CD14-positive monocyte (primary cell): Measurements from ENCODE around the gene ABI3. TPM values are rescaled to one million over a fixed set of nuclear protein-coding genes. Genes with fewer than 3 reads are reported as not detected.

Source experiments
- DNase-seq, 3 donors: peaks; one replicate each; pipeline ENCODE4 v3.0.0-alpha.2; 2011 to 2022
- H2AFZ ChIP-seq: 2 replicates; pipeline ENCODE4 v1.6.0; 2012; ENCODE audit warnings: mild to moderate bottlenecking, low read depth, low read length, inconsistent platforms; ENCODE audit not compliant: insufficient read depth, poor library complexity, severe bottlenecking
- H3K27ac ChIP-seq, 2 donors: 1 replicate in 1 of 2; 2 replicates in 1 of 2; pipeline ENCODE4 v1.5.1; 2012 to 2013; ENCODE audit warnings: low read length in 2 of 2, control low read depth in 1 of 2, inconsistent platforms in 1 of 2, low read depth in 1 of 2, mild to moderate bottlenecking in 1 of 2
- H3K27me3 ChIP-seq, 2 donors: one replicate each; pipeline versions ENCODE4 v1.6.0 to v1.6.1; 2011 to 2013; ENCODE audit warnings: low read length in 2 of 2; ENCODE audit not compliant: control insufficient read depth in 2 of 2, insufficient read depth in 2 of 2
- H3K36me3 ChIP-seq, 2 donors: replicated peaks in 1 of 2; 1 replicate in 1 of 2; 2 replicates in 1 of 2; pipeline versions ENCODE4 v1.5.1 to v1.6.1; 2012 to 2013; ENCODE audit warnings: low read length in 2 of 2, control low read depth in 1 of 2, inconsistent platforms in 1 of 2, mild to moderate bottlenecking in 1 of 2; ENCODE audit not compliant: insufficient read depth in 2 of 2, control insufficient read depth in 1 of 2
- H3K4me1 ChIP-seq, 2 donors: 1 replicate in 1 of 2; 2 replicates in 1 of 2; pipeline versions ENCODE4 v1.5.1 to v1.6.1; 2012 to 2013; ENCODE audit warnings: low read length in 2 of 2, control low read depth in 1 of 2, inconsistent platforms in 1 of 2, mild to moderate bottlenecking in 1 of 2, moderate library complexity in 1 of 2; ENCODE audit not compliant: insufficient read depth in 2 of 2, control insufficient read depth in 1 of 2
- H3K4me2 ChIP-seq: replicated peaks from 2 replicates; pipeline ENCODE3; 2012; ENCODE audit warnings: low read length, moderate library complexity, mild to moderate bottlenecking; ENCODE audit not compliant: poor library complexity, severe bottlenecking; ENCODE audit errors: extremely low read depth
- H3K4me3 ChIP-seq, 3 experiments: fragments of 200-600 bp in 1 of 3; sonication (generic) in 1 of 3; replicated peaks in 1 of 3; 1 replicate in 2 of 3; 2 replicates in 1 of 3; pipeline ENCODE4 v1.5.1; 2011 to 2013; ENCODE audit warnings: low read length in 3 of 3, mild to moderate bottlenecking in 3 of 3, control low read depth in 2 of 3, low read depth in 2 of 3, inconsistent platforms in 1 of 3, moderate library complexity in 1 of 3
- H3K79me2 ChIP-seq: 2 replicates; pipeline ENCODE4 v1.6.0; 2012; ENCODE audit warnings: mild to moderate bottlenecking, control low read depth, inconsistent platforms, low read length, moderate library complexity; ENCODE audit not compliant: insufficient read depth
- H3K9ac ChIP-seq: 2 replicates; pipeline ENCODE4 v1.6.0; 2017; ENCODE audit warnings: low read length, mild to moderate bottlenecking; ENCODE audit not compliant: insufficient read depth, poor library complexity, severe bottlenecking
- H3K9me3 ChIP-seq, 2 donors: replicated peaks in 1 of 2; 1 replicate in 1 of 2; 2 replicates in 1 of 2; pipeline versions ENCODE4 v1.5.1 to v1.6.1; 2012 to 2013; ENCODE audit warnings: low read length in 2 of 2, control low read depth in 1 of 2; ENCODE audit not compliant: control insufficient read depth in 1 of 2, insufficient read depth in 1 of 2
- H4K20me1 ChIP-seq: 2 replicates; pipeline ENCODE4 v1.6.0; 2012; ENCODE audit warnings: mild to moderate bottlenecking, low read length, control low read depth, moderate library complexity; ENCODE audit not compliant: insufficient read depth
- H3K27ac Mint-ChIP-seq, 7 donors: one replicate each; pipeline ENCODE4 v1.8.0; 2020; ENCODE audit warnings: mild to moderate bottlenecking in 7 of 7, mixed read lengths in 7 of 7, moderate library complexity in 6 of 7, inconsistent platforms in 2 of 7
- H3K27me3 Mint-ChIP-seq, 3 donors: one replicate each; pipeline ENCODE4 v1.8.0; 2021 to 2022; ENCODE audit warnings: low read depth in 3 of 3, mild to moderate bottlenecking in 3 of 3, mixed read lengths in 3 of 3, moderate library complexity in 3 of 3, inconsistent platforms in 1 of 3
- H3K36me3 Mint-ChIP-seq, 2 donors: one replicate each; pipeline ENCODE4 v1.8.0; 2020; ENCODE audit warnings: mixed read lengths in 2 of 2, inconsistent platforms in 1 of 2, mild to moderate bottlenecking in 1 of 2
- H3K4me1 Mint-ChIP-seq: one replicate; pipeline ENCODE4 v1.8.0; 2020; ENCODE audit warnings: mild to moderate bottlenecking, mixed read lengths
- H3K4me3 Mint-ChIP-seq, 2 donors: one replicate each; pipeline ENCODE4 v1.8.0; 2020; ENCODE audit warnings: mild to moderate bottlenecking in 2 of 2, mixed read lengths in 2 of 2, moderate library complexity in 1 of 2
- H3K9me3 Mint-ChIP-seq, 7 donors: one replicate each; pipeline ENCODE4 v1.8.0; 2020 to 2022; ENCODE audit warnings: mixed read lengths in 7 of 7, mild to moderate bottlenecking in 6 of 7, moderate library complexity in 6 of 7, inconsistent platforms in 2 of 7
- CTCF ChIP-seq: fragments of 200-600 bp; IDR thresholded peaks from one replicate; pipeline ENCODE4 v1.8.0; 2022; ENCODE audit warnings: antibody characterized with exemption, mild to moderate bottlenecking
- WGBS: methylation state at CpG from one replicate; pipeline ENCODE4 v1.1.5; 2013; ENCODE audit warnings: missing lambda C conversion rate; ENCODE audit not compliant: insufficient coverage; 5-methylcytosine and 5-hydroxymethylcytosine counted together
- intact Hi-C, 2 donors: fragments of 100-400 bp; cut with micrococcal nuclease; formaldehyde crosslinking; loops; one replicate each; pipeline versions ENCODE4 v1.15.0 to v1.15.1; 2023
- polyA plus RNA-seq, 3 donors: library from polyadenylated mRNA; depleted of rRNA in 1 of 3; unstranded in 2 of 3; stranded (reverse) in 1 of 3; fragments of 300-500 nt in 2 of 3; fragments of >200 nt in 1 of 3; fragmentation: Illumina TruSeq in 2 of 3; gene quantifications; 1 replicate in 2 of 3; 2 replicates in 1 of 3; pipeline ENCODE4 v1.2.3, GENCODE V29; 2012 to 2021

Gene ABI3
- polyA plus RNA-seq, 3 donors = 43.2 to 90.6 (median 73.2) TPM

- TF ChIP-seq CTCF = no peak
- DNase-seq = no peak
- Histone ChIP-seq H3K27ac (no peak overlapping the region), H3K4me1 (peaks cover 52 to 71% of the 10 kb centered on the region in 2 donors), H3K79me2 (no peaks in the 10 kb centered on the region), H3K9me3 (peaks cover 0 to 5% of the 10 kb centered on the region in 2 donors), H3K9ac (no peak overlapping the region), H2AFZ (peak overlapping the region; percentile 32), H3K4me3 (peak overlapping the region in 1 of 3 experiments; percentile 69), H4K20me1 (peaks cover 18% of the 10 kb centered on the region), H3K27me3 (peaks cover 10 to 32% of the 10 kb centered on the region in 2 donors), H3K4me2 (peak overlapping the region; percentile 76), H3K36me3 (peaks cover 16 to 23% of the 10 kb centered on the region in 2 donors)
- peak overlapping the region in 3 of 7 donors; percentile 57 to 74 (median 68) for H3K27ac Mint-ChIP-seq
- H3K36me3 Mint-ChIP-seq = peaks cover 35 to 43% of the 10 kb centered on the region in 2 donors
- peaks cover 35 to 57% (median 42%) of the 10 kb centered on the region in 3 donors for H3K27me3 Mint-ChIP-seq
- H3K4me1 Mint-ChIP-seq = peaks cover 67% of the 10 kb centered on the region
- H3K9me3 Mint-ChIP-seq = peaks cover 0 to 11% (median 5%) of the 10 kb centered on the region in 7 donors
- H3K4me3 Mint-ChIP-seq = peak overlapping the region; percentile 75 to 92
- intact Hi-C loops = no loop called here
- WGBS = 0% methylated on average over 3 of the region's 9 CpGs
Measured at GRCh38 chr17:49223168-49223516, 12.6 kb downstream of the ABI3 start.

GRCh38 chr17:49223517-49224197, 13.2 kb downstream of the ABI3 start:
- peak; percentile 97 for TF ChIP-seq CTCF

More at GRCh38 chr17:49223517-49224197, 13.2 kb downstream of the ABI3 start:
- Histone ChIP-seq H3K36me3 (peaks cover 16 to 23% of the 10 kb centered on the region in 2 donors), H3K4me2 (peak overlapping the region; percentile 76), H3K4me1 (peaks cover 47 to 66% of the 10 kb centered on the region in 2 donors), H3K79me2 (no peaks in the 10 kb centered on the region), H3K27ac (no peak overlapping the region), H4K20me1 (peaks cover 18% of the 10 kb centered on the region), H3K4me3 (peak overlapping the region; percentile 2 to 69 (median 26)), H3K9ac (peak overlapping the region; percentile 38), H3K27me3 (peaks cover 10 to 35% of the 10 kb centered on the region in 2 donors), H3K9me3 (peaks cover 0 to 5% of the 10 kb centered on the region in 2 donors), H2AFZ (peak overlapping the region; percentile 32)
- peaks cover 64% of the 10 kb centered on the region for H3K4me1 Mint-ChIP-seq
- H3K9me3 Mint-ChIP-seq = peaks cover 0 to 11% (median 5%) of the 10 kb centered on the region in 7 donors
- peaks cover 33 to 40% of the 10 kb centered on the region in 2 donors for H3K36me3 Mint-ChIP-seq
- 4% methylated on average over 5 of the region's 31 CpGs for WGBS
- peak; percentile 50 to 70 (median 59) for DNase-seq
- H3K4me3 Mint-ChIP-seq = peak overlapping the region; percentile 75 to 92
- H3K27ac Mint-ChIP-seq = peak overlapping the region in 2 of 7 donors; percentile 54 to 74
- intact Hi-C loops = no loop called here
- H3K27me3 Mint-ChIP-seq = peaks cover 38 to 60% (median 42%) of the 10 kb centered on the region in 3 donors
